Measurements from ENCODE around the gene GALNTL6. TPM values are rescaled to one million over a fixed set of nuclear protein-coding genes. Genes with fewer than 3 reads are reported as not detected.

Gene GALNTL6
- total and polyA plus RNA-seq, 2 of the 4 experiments (the other 2 are of a cell fraction), result under 0.01 TPM; not detected in 1

DNA sequence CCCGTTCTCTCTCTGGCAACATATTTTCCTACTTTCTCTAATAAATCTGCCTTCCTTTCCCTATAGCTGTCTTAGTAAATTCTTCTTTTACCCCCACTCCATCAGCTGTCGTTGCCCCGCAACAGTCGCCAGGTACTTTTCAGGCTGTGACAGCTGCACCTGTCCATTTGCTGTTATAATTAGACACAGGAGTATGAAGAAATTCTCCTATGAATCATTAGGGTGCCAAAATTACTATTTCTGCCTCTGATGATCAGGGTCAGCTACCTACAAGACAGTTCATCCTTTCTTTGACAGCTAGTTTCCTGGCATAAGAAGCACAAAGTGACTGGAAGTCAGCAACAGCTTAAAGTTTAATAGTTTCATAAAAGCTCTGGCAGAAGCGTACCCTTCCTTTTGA is 19.5 kb upstream of the GALNTL6 start:
- POLR2A ChIA-PET (ENCODE audit: unreplicated experiment), result no interaction called here
- H3K4me2 ChIP-seq (ENCODE audit: low read depth, low read length), result no peak overlapping the region
- no peak overlapping the region for H3K56ac ChIP-seq (ENCODE audit: extremely low read depth, insufficient read depth, low read length)
- no peak overlapping the region for H4K91ac ChIP-seq (ENCODE audit: insufficient read depth, low read depth, low read length)
- intact Hi-C loops (cut with micrococcal nuclease), result no loop called here
- no peaks in the 10 kb centered on the region for H3K79me1 ChIP-seq (ENCODE audit: low read depth in 1 of 2, low read length in 2 of 2)
- TF ChIP-seq BHLHE40 (IDR thresholded peaks at IDR 0.05; ENCODE audit: low read depth, low read length) (no peak), NFE2L2 (IDR thresholded peaks at IDR 0.05; ENCODE audit: low read depth, low read length) (no peak), MXI1 (IDR thresholded peaks at IDR 0.05; ENCODE audit: borderline replicate concordance, low read depth, low read length) (no peak)
- no peak overlapping the region for H2AK5ac ChIP-seq (ENCODE audit: low read depth, low read length)
- no CpG with 5 or more reads among the region's 5 CpGs for WGBS, 2 experiments (ENCODE audit: extremely low coverage in 2 of 2, insufficient read length in 1 of 2)
- CTCF ChIA-PET, result no interaction called here
- H3K18ac ChIP-seq (ENCODE audit: low read depth, low read length), result no peak overlapping the region
- no peak for DNase-seq
- no peak overlapping the region for H3K23ac ChIP-seq (ENCODE audit: low read depth, low read length)
- H2AK9ac ChIP-seq (replicated peaks; ENCODE audit: low read depth, low read length, poor library complexity), result no peak overlapping the region
- no peaks in the 10 kb centered on the region for H3K4me1 ChIP-seq (ENCODE audit: control insufficient read depth, insufficient read depth, low read length)
- H3K4me3 ChIP-seq (ENCODE audit: insufficient read depth, low read depth, low read length), result no peak overlapping the region
- H4K20me1 ChIP-seq (ENCODE audit: insufficient read depth, low read length), result no peaks in the 10 kb centered on the region
- no peak overlapping the region for H2BK5ac ChIP-seq (ENCODE audit: low read depth, low read length, poor library complexity, severe bottlenecking)
- H3K9me3 ChIP-seq (ENCODE audit: control insufficient read depth, insufficient read depth, low read length), result peaks cover 13% of the 10 kb centered on the region
- no peak overlapping the region for H4K5ac ChIP-seq (ENCODE audit: low read depth, low read length)
- no peaks in the 10 kb centered on the region for H3K9me1 ChIP-seq (ENCODE audit: insufficient read depth, low read length)
- no TSS peak for BruUV-seq (replicated peaks)
- H4K8ac ChIP-seq (ENCODE audit: low read depth in 2 of 2, low read length in 2 of 2), result no peak overlapping the region
- in situ Hi-C loops (cut with MboI; ENCODE audit: low sequenced_read_pairs), result no loop called here
- H2BK20ac ChIP-seq (ENCODE audit: low read depth, low read length), result no peak overlapping the region
- H3K27me3 ChIP-seq (ENCODE audit: control insufficient read depth, insufficient read depth, low read length), result no peaks in the 10 kb centered on the region
- ATAC-seq (ENCODE audit: low read depth), result no peak
- dilution Hi-C loops (cut with HindIII; ENCODE audit: low sequenced_read_pairs, unreplicated experiment), result no loop called here
- H3K9ac ChIP-seq (ENCODE audit: low read depth, low read length), result no peak overlapping the region
- H3K27ac ChIP-seq (ENCODE audit: insufficient read depth, low read length), result no peak overlapping the region
- H3K36me3 ChIP-seq (ENCODE audit: control insufficient read depth, insufficient read depth, low read length), result no peaks in the 10 kb centered on the region
- H2AFZ ChIP-seq (replicated peaks; ENCODE audit: low read length, poor library complexity), result no peak overlapping the region
- H2BK15ac ChIP-seq (ENCODE audit: low read depth, low read length), result no peak overlapping the region
- no peak overlapping the region for H2BK120ac ChIP-seq (ENCODE audit: low read depth, low read length)
- H3K14ac ChIP-seq (replicated peaks; ENCODE audit: low read depth, low read length), result no peak overlapping the region
- no peak overlapping the region for H3K4ac ChIP-seq (ENCODE audit: low read depth, low read length)
